Measurements from ENCODE around the gene USP17L22.
"Not testable (repeated sequence)": the region's sequence is repeated elsewhere in the genome, so short reads cannot be mapped to it uniquely, and the experiment has no call there.

DNA sequence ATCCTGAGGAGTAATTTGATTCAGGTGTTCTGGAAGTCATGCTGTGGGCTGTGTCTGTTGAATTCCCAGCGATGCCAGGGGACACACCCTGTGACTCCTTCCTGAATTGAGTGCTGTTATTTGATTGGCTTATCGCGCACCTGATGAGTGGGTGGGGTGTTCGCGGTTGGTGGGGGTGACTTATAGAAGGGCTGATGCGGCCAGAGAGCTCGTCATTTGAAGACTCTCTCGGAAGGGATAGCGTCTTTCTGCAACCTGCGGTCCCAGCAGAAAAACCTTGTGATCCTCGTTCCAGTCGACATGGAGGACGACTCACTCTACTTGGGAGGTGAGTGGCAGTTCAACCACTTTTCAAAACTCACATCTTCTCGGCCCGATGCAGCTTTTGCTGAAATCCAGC is at the start of gene USP17L22:
- TF ChIP-seq GATA2, GATA3 (IDR thresholded peaks at IDR 0.05; ENCODE audit: low read depth, low read length): not testable (repeated sequence)
